ENCODE measurements around the gene LEUTX. TPM values are rescaled to one million over a fixed set of nuclear protein-coding genes. Genes with fewer than 3 reads are reported as not detected.
"Not testable (repeated sequence)": the region's sequence is repeated elsewhere in the genome, so short reads cannot be mapped to it uniquely, and the experiment has no call there.

The LEUTX gene
- total RNA-seq, 1 donor = not detected

DNA sequence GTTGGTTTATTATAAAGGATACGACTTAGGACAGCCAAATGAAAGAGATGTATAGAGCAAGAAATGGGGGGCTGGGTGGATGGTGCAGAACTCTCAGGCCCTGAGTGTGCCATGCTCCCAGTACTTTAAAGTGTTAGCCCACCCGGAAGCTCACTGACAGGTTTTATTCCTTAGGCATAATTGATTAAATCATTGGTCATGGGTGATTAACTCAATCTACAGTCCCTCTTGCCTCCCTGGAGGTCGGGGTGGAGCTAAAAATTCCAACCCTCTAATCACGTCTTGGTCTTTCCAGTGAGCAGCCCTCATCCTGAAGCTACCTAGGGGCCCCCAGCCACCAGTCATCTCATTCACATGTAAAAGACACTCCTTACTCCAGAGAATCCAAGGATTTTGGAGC, 9.9 kb upstream of the LEUTX start:
- no peak for DNase-seq (ENCODE audit: low read depth in 2 of 3, low spot score in 2 of 3)

- DNase-seq (ENCODE audit: low read depth in 2 of 3, low spot score in 2 of 3) = no peak
Measured at GRCh38 chr19:39780894-39781293, 2.2 kb downstream of the LEUTX start.

GRCh38 chr19:39788244-39788643, 9.6 kb downstream of the LEUTX start:
- DNase-seq (ENCODE audit: low read depth in 2 of 3, low spot score in 2 of 3) = no peak

DNA sequence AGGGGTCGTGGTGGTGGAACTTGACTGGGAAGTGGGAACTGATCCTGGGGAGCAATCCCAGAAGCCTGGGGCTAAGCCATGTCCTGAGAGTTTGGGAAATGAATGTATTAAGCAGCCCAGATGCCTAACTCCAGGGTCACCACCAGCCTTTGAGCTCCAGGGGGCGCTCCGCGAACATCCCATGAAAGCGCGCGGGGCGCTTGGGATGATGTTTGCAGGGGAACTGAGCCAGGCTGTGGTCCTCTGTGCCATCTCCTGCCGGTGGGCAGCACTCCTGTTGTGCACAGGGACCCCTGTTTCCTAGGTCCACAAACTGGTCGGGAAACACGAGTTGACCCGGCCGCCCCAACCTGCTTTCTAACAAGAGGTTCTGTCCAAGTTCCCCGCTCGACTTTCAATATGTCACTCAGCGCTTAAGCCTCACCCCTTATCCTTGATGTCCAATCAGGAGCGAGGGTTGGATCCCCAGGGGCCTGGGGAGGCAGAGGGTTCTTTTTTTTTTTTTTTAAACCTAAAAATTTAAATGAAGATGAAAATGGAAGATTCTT, 14.4 kb downstream of the LEUTX start:
- peak; percentile 52 to 84 (median 74) for DNase-seq (ENCODE audit: low read depth in 2 of 3, low spot score in 2 of 3)

DNA sequence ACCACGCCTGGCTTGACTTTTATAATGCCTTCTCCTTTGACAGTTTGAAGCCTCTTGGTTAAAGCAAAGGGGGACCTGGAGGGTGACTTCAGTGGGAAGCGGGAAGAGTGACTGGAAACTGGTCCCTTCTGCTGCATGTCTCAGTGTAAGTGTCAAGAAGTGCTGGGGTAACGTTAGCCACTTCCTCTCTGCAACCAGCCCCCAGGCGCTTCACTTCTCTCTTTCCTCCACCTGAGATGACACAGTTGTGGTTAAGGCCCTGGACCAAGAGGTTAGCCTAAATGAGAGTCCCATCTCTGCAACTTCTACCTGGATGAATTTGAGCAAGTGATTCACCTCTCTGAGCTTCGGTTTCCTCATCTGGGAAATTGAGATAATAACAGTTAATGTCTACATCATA, 16.3 kb downstream of the LEUTX start:
- DNase-seq (ENCODE audit: low read depth in 2 of 3, low spot score in 2 of 3) = peak in 1 of 3 donors; percentile 16

- no peak for DNase-seq (ENCODE audit: low read depth in 2 of 3, low spot score in 2 of 3)
Measured at GRCh38 chr19:39796000-39796498, 17.4 kb downstream of the LEUTX start.

- DNase-seq (ENCODE audit: low read depth in 2 of 3, low spot score in 2 of 3) = no peak
Measured at GRCh38 chr19:39797083-39797482, 18.4 kb downstream of the LEUTX start.

DNA sequence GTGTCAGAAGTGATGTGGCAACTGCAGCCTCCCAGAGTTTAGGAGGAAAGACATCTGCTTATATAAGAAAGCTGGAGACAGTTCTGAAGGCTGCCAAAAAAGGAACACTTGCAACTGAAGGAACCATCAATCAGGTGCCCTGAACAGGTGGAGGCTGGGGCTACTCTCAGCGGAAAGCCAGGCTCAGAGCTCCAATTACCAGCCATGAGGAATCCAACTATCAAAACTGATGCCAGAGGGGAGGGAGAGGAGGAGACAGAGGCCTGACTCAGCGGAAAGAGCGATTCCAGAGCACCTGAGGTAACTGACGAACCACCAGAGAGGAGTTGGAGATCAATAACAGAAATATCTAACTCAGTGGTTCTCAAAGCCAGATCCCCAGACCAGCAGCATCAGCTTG, 24.3 kb downstream of the LEUTX start:
- no peak for DNase-seq (ENCODE audit: low read depth in 2 of 3, low spot score in 2 of 3)

DNA sequence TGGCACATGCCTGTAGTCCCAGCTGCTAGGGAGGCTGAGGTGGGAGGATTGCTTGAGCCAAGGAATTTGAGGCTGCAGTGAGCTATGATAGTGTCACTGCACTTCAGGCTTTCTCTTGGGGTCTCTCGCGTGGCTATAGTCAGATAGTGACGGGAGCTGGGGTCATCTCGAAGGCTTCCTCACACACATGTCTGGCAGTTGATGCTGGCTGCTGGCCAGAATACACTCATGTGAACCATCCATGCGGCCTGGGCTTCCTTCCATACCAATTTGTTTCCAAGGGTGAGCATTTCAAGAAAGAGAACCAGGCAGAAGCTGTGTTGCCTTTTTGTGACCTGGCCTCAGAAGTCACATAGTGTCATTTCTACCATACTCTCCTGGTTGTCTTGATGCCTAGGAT, 26.4 kb downstream of the LEUTX start:
- peak in 1 of 3 donors; percentile 10 for DNase-seq (ENCODE audit: low read depth in 2 of 3, low spot score in 2 of 3)

DNA sequence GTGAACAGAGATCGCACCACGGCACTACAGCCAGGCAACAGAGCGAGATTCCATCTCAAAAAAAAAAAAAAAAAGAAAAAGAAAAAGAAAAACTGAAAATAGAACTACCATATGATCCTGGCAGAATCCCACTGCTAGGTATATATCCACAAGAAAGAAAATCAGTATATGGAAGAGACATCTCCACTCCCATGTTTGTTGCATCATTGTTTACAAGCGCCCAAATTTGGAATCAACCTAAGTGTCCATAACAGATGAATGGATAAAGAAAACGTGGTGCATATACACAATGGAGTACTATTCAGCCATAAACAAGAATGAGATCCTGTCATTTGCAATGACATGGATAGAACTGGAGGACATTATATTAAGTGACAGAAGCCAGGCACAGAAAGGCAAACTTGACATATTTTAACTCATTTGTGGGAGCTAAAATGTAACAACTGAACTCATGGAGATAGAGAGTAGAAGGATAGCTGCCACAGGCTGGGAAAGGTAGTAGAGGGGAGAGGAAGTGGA, 29.3 kb downstream of the LEUTX start:
- DNase-seq (ENCODE audit: low read depth in 2 of 3, low spot score in 2 of 3) = no peak

GRCh38 chr19:39808688-39809087, 30.0 kb downstream of the LEUTX start:
- not testable (repeated sequence) for DNase-seq (ENCODE audit: low read depth in 2 of 3, low spot score in 2 of 3)

GRCh38 chr19:39809368-39809767, 30.7 kb downstream of the LEUTX start:
- no peak for DNase-seq (ENCODE audit: low read depth in 2 of 3, low spot score in 2 of 3)

DNA sequence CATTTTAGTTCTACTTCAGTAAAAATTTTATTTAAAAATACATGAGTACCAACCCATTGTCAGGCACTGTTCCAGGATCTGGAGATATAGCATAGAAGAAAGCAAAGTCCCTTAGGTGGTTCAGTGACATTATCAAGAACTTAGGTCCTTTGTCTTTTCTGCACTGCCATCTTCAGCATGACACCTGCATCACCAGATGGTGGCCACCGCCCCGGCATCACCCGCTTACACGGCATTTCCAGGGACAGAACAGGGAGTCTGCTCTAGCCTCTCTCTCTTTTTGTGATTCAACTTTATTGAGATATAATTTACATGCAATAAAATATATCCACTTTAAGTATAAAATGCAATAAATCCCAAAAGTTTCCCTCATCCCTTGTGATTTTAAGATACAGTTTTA, 31.8 kb downstream of the LEUTX start:
- DNase-seq (ENCODE audit: low read depth in 2 of 3, low spot score in 2 of 3) = no peak

DNA sequence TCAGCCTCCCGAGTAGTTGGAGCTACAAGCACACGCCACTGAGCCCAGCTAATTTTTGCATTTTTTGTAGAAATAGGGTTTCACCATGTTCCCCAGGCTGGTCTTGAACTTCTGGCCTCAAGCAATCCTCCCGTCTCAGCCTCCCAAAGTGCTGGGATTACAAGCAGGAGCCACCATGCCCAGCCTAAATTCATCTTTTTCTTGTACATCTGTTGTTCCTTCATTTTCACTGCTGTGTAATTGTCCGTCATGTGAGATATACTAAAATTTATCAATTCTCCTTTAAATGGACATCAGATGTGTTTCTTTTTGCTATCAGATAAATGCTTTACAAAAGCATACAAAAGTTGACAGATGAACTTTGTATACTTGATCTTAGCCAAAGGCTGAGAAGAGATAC, 32.4 kb downstream of the LEUTX start:
- no peak for DNase-seq (ENCODE audit: low read depth in 2 of 3, low spot score in 2 of 3)

GRCh38 chr19:39813264-39813993, 34.8 kb downstream of the LEUTX start:
- DNase-seq (ENCODE audit: low read depth in 2 of 3, low spot score in 2 of 3) = no peak

DNA sequence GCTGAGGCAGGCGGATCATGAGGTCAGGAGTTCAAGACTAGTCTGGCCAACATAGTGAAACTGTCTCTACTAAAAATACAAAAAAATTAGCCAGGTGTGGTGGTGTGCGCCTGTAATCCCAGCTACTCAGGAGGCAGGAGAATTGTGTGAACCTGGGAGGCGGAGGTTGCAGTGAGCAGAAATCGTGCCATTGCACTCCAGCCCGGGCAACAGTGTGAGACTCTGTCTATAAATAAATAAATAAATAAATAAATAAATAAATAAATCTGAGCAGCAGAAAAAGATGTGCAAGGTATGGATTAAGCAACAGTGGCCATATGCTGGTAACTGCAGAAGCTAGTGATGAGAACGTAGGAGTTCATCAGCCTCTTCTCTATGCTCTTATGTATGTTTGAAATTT, 35.5 kb downstream of the LEUTX start:
- DNase-seq (ENCODE audit: low read depth in 2 of 3, low spot score in 2 of 3) = not testable (repeated sequence)

- DNase-seq (ENCODE audit: low read depth in 2 of 3, low spot score in 2 of 3) = no peak
Measured at GRCh38 chr19:39814595-39814994, 35.9 kb downstream of the LEUTX start.

DNA sequence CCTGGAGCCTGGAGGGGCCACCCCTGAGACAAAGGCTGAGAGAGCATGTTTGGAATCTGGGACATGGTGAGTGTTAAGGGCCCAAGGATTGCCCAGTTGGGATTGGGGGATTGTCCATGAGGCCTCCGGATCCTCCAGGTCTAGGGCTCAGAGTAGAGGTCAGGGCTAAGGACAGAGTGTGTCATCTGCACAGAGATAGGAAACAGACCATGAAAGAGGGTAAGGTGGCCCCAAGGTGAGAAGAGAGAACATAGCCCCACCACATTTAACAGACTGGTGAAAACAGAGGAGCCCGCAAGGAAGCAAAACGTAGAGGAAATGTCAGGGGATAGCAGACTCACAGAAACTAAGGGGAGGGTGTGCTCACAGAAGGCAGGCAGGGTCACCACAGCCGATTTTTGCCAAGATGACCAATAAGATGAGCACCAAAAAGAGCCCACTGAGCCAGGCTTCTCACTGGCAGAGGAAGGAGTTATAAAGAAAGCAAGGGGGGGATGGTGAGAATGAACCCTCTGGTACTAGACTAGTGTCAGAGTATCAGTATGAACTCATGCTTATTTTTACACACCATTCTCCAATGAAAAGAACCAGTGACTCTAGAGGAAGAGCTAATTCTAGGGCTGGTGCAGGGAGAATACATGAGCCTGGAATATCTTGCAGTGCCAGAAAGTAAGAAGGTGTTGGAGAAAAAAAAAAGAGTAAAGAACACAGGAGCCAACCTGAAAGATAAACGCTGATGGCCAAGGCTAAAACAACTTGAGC, 37.8 kb downstream of the LEUTX start:
- no peak for DNase-seq (ENCODE audit: low read depth in 2 of 3, low spot score in 2 of 3)

GRCh38 chr19:39817888-39818561, 39.4 kb downstream of the LEUTX start:
- DNase-seq (ENCODE audit: low read depth in 2 of 3, low spot score in 2 of 3) = no peak

DNA sequence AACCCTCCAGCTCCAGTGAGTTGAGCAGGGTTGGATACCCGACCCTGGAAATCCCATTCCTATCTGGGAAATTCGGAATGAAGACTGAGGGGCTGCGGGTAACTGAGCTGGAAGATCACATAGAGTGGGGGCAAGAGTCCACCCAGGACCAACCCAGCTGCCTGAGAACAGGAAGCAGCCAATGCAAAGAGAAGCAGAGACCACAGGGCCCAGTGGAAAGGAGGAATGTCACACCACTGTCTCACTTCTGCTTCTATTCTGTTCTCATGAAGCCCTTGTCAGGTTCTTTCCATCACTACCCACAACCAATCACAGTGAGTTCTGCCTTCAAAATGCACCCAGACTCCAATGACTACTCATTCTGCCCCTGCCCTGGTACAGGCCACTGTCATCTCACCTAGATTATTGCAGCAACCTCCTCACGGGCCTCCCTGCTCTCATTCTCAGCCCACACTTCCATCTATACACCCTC, 40.0 kb downstream of the LEUTX start:
- DNase-seq (ENCODE audit: low read depth in 2 of 3, low spot score in 2 of 3) = no peak

DNA sequence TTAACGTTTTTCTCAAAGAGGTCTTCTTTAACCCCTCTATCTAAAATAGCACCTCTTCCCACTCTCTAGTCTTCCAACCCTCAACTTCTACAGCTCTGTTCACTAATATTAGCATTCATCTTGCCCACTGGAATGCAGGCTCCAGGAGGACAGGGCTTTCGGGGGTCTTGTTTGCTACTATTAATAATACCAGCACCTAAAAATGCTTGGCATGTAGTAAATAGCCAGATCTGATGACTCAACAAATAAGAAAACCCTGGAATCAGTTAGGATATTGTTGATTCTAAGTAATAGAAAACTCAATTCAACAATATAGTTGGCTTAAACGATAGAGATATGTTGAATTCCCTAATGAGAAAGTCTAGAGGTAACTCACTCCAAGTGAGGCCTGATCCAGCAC, 41.1 kb downstream of the LEUTX start:
- no peak for DNase-seq (ENCODE audit: low read depth in 2 of 3, low spot score in 2 of 3)
